SK-N-SH (cell line): ENCODE measurements around the gene ANXA1.

Experiments used
- CTCF ChIP-seq: fragments of 200-600 bp; sonication (generic); IDR thresholded peaks from 2 replicates; pipeline ENCODE4 v1.6.1; 2017; ENCODE audit warnings: antibody characterized with exemption, mild to moderate bottlenecking, moderate library complexity
- NRF1 ChIP-seq: IDR thresholded peaks from 2 replicates; pipeline ENCODE4 v1.6.1; 2012; ENCODE audit warnings: low read depth, mild to moderate bottlenecking, low read length
- TAF1 ChIP-seq: IDR thresholded peaks from 2 replicates; pipeline ENCODE4 v1.6.1; 2012; ENCODE audit warnings: low read depth, mild to moderate bottlenecking, low read length, moderate library complexity, borderline replicate concordance

GRCh38 chr9:73141282-73141681 lies 10.4 kb upstream of the ANXA1 start:
- no peak for TF ChIP-seq CTCF
- TF ChIP-seq NRF1: no peak
- TF ChIP-seq TAF1: no peak
